Activated CD4-positive, alpha-beta memory T cell treated with anti-CD3 and anti-CD28 coated beads, Interleukin-2, amount 10 ng/mL, durations not matched to agents 7 days and 5 days (primary cell): Measurements from ENCODE around the gene FIG4. TPM values are rescaled to one million over a fixed set of nuclear protein-coding genes. Genes with fewer than 3 reads are reported as not detected.
"Not testable (repeated sequence)": the region's sequence is repeated elsewhere in the genome, so short reads cannot be mapped to it uniquely, and the experiment has no call there.

Experiments used
- CTCF ChIA-PET: fragments of 350-600 bp; sonication (Branson Sonifier 250); formaldehyde crosslinking; loops from one replicate; lab custom pipeline; 2021; ENCODE audit warnings: antibody characterized with exemption, inconsistent platforms; lab: Charles Lee
- POLR2A ChIA-PET: fragments of 350-600 bp; sonication (Branson Sonifier 250); formaldehyde crosslinking; loops from one replicate; lab custom pipeline; 2021; ENCODE audit warnings: antibody characterized with exemption; lab: Charles Lee
- DNase-seq: peaks from one replicate; pipeline ENCODE4 v3.0.0-alpha.2; 2020
- H3K27ac Mint-ChIP-seq: one replicate; pipeline ENCODE4 v1.8.0; 2021; ENCODE audit warnings: mild to moderate bottlenecking, mixed read lengths
- H3K27me3 Mint-ChIP-seq: one replicate; pipeline ENCODE4 v1.8.0; 2021; ENCODE audit warnings: mixed read lengths
- H3K36me3 Mint-ChIP-seq: one replicate; pipeline ENCODE4 v1.8.0; 2021; ENCODE audit warnings: low read depth, mixed read lengths
- H3K4me1 Mint-ChIP-seq: one replicate; pipeline ENCODE4 v1.8.0; 2021; ENCODE audit warnings: mixed read lengths
- H3K4me3 Mint-ChIP-seq: one replicate; pipeline ENCODE4 v1.8.0; 2021; ENCODE audit warnings: mild to moderate bottlenecking, mixed read lengths
- H3K9me3 Mint-ChIP-seq: one replicate; pipeline ENCODE4 v1.8.0; 2021; ENCODE audit warnings: mixed read lengths
- total RNA-seq, 2 experiments: library from RNA; stranded (reverse); gene quantifications; one replicate each; pipeline ENCODE4 v1.2.3, GENCODE V29; 2021

Gene FIG4
- total RNA-seq, 2 experiments from 2014 or later: 13.5 to 14.4 TPM

DNA sequence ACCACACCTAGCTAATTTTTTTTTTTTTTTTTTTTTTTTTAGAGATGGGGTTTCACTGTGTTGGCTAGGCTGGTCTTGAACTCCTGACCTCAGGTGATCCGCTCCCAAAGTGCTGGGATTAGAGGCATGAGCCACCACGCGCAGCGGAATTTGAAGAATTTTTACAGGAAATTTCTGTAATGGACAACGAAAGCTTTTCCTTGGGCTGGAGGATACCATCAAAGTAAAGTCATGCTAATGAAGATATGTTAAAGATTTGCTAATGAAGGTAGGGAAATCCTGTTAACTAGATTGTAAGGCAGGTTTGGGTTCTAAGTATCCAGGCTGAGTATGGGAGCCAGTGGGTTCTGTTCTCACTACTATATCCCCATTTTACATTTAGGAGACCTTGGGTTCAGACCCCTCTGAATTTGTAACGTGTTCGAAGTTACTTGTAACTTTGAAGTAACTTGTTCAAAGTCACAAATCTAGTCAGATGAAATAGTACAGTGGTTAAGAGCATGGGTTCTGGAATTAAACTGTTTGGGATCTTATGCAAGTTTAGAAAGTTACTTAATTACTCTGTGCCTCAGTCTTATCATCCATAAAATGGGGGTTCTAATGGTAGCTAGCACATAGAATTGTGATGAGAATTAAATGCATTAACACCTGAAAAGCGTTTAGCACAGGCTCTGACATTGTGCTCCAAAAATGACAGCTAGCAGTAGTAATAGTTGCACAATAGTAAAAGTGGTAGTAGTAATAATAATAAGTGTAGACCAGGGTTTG, 163.6 kb downstream of the FIG4 start:
- Mint-ChIP-seq H3K27me3 (no peaks in the 10 kb centered on the region), H3K4me1 (no peaks in the 10 kb centered on the region), H3K27ac (no peak overlapping the region), H3K36me3 (no peaks in the 10 kb centered on the region), H3K9me3 (peaks cover 4% of the 10 kb centered on the region), H3K4me3 (no peak overlapping the region)
- CTCF ChIA-PET: no interaction called here
- DNase-seq: no peak
- POLR2A ChIA-PET: no interaction called here

DNA sequence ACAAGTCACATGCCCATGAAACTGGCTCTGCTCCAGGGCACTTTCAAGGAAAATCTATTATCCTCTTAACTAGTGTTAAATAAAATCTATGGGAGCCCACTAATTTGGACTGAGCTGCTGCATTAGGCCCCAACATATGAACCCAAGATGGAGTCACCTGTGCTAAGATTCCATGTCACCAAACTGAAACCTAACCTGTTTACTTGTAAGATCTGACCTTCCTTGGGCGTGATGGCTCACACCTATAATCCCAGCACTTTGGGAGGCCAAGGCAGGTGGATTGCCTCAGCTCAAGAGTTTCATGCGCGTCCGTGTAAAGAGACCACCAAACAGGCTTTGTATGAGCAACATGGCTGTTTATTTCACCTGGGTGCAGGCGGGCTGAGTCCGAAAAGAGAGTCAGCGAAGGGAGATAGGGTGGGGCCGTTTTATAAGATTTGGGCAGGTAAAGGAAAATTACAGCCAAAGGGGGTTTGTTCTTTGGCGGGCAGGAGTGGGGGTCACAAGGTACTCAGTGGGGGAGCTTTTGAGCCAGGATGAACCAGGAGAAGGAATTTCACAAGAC, 164.5 kb downstream of the FIG4 start:
- CTCF ChIA-PET, H3K36me3 Mint-ChIP-seq, H3K27ac Mint-ChIP-seq, DNase-seq, H3K4me3 Mint-ChIP-seq, H3K9me3 Mint-ChIP-seq, H3K27me3 Mint-ChIP-seq, POLR2A ChIA-PET, H3K4me1 Mint-ChIP-seq: not testable (repeated sequence)

DNA sequence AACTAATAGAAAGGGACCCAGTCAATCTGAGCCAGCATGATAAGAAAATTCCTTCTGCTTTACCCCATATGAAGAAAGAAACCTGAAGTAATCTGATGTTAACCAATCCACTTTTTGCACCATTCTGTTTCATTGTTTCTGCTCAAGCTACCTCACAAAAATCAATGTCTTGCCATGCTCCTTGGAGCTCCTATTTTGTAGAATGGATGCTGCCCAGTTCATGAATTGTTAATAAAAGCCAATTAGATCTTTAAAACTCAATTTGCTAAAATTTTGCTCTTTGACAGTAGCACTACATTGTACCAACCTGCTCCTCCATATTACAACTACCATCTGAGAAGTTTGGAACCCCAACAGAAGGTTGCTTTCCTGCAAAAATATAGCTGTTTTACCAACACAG, 170.8 kb downstream of the FIG4 start:
- H3K27ac Mint-ChIP-seq: no peak overlapping the region
- no peak for DNase-seq
- no peaks in the 10 kb centered on the region for H3K27me3 Mint-ChIP-seq
- H3K36me3 Mint-ChIP-seq: no peaks in the 10 kb centered on the region
- CTCF ChIA-PET: interaction anchor here (1.3 kb wide), 1 partner anchor 178 kb away, joined by 3 read pairs; no protein-coding TSS in a partner anchor
- no peaks in the 10 kb centered on the region for H3K9me3 Mint-ChIP-seq
- POLR2A ChIA-PET: no interaction called here
- no peak overlapping the region for H3K4me3 Mint-ChIP-seq
- H3K4me1 Mint-ChIP-seq: no peaks in the 10 kb centered on the region

DNA sequence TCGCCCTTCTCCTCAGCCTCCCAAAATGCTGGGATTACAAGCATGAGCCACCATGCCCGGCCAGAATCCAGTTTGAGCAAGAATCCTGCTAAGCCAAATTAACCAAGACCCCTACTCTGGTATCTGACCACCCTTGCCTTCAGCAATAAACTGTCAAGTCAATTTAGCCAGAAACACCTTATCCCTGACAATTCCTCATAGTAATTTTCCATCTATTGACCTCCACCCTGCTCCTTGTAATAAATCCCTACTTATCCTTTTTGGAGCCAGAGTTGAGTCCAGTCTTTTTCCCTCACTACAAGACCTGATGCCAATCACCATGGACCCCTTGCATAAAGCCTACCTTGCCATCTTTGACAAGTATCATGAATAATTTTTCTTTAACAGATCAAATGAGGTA, 173.0 kb downstream of the FIG4 start:
- ChIA-PET CTCF (no interaction called here), POLR2A (no interaction called here)
- Mint-ChIP-seq H3K4me1 (no peaks in the 10 kb centered on the region), H3K9me3 (no peaks in the 10 kb centered on the region), H3K27me3 (no peaks in the 10 kb centered on the region), H3K36me3 (no peaks in the 10 kb centered on the region), H3K4me3 (no peak overlapping the region), H3K27ac (no peak overlapping the region)
- no peak for DNase-seq

DNA sequence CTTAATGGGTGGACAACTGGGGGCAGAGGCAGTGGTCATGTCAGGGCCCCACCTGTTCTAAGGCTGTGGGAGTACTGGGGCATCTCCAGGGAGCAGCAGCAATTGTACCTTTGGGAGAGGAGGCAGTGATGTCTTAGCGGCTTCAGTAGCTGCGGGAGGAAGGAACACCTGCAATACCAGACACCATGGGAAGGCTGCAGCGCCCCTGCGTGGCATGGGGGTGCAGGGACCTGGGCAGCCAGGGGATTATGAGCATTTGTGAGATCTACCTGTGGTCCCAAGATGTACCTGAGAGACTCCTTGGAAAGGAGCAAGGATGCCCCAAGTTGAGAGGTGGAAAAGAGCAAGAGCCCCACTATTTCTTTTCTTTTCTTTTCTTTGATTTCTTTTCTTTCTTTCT, 174.9 kb downstream of the FIG4 start:
- CTCF ChIA-PET: no interaction called here
- POLR2A ChIA-PET: no interaction called here
- Mint-ChIP-seq H3K27me3 (no peaks in the 10 kb centered on the region), H3K4me1 (no peaks in the 10 kb centered on the region), H3K36me3 (no peaks in the 10 kb centered on the region), H3K9me3 (no peaks in the 10 kb centered on the region), H3K27ac (no peak overlapping the region), H3K4me3 (no peak overlapping the region)
- DNase-seq: no peak

DNA sequence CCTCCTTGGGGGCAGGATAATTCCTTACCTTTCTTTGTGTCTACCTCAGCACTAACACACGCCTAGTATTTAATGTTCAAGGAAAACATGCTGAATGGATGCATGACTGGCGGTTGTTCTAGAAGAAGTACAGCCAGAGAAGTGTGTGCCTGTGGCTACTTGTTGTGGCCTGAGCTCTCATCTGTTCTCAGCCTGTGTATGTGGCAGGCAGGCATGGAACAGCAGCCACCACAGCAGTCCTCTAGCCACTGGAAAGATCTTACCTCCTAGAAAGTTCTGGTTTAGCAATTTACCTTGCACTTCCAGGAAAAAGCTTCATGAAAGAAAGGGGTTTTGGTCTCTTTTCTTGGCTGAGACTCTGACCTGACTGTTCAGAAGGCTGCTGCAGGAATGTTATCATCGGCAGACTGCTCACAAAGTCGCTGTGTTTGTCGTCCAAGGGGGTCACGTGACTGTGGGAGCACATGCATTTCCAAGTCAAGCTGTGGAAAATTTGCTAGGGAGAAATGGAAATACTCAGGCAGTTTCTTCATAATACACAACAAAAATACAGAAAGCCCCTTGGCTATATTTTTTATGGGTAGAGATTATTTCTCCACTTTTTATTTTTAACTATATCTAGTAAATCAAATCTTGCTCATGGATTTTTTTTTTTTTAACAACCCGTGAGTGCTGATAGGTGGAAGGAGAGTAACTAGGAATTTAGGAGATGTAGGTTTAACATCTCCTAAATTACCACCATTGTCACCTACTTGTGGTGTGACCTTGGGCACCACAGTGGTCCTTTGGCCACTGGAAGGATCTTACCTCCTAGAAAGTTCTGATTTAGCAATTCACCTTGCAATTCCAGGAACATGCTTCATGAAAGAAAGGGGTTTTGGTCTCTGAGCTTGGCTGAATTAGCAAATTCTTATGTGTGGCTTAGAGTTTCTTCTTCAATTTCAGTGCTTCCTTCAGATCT, 176.2 kb downstream of the FIG4 start:
- CTCF ChIA-PET: no interaction called here
- no peaks in the 10 kb centered on the region for H3K9me3 Mint-ChIP-seq
- H3K27ac Mint-ChIP-seq: no peak overlapping the region
- H3K4me3 Mint-ChIP-seq: no peak overlapping the region
- no peaks in the 10 kb centered on the region for H3K36me3 Mint-ChIP-seq
- H3K4me1 Mint-ChIP-seq: no peaks in the 10 kb centered on the region
- POLR2A ChIA-PET: no interaction called here
- DNase-seq: no peak
- H3K27me3 Mint-ChIP-seq: no peaks in the 10 kb centered on the region

DNA sequence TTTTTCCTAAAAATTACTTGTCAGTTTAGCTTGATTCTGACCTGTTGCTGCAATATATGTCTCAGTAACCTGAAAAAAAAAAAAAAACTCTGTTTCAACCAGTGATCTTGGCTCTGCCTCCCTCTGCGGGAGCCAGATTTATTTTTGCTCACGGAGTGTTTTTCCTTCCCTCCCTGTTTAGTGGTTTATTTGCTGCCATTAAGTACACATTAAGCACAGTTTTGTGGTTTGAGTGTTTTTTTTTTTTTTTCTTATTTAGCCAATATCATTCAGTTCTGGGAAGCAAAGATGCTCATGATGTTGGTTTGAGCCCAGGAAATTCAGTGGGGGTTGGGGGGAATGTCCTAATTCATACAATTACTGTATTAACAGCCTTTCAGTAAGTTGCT, 176.9 kb downstream of the FIG4 start:
- CTCF ChIA-PET: no interaction called here
- Mint-ChIP-seq H3K27ac (no peak overlapping the region), H3K4me3 (no peak overlapping the region), H3K36me3 (no peaks in the 10 kb centered on the region), H3K27me3 (peaks cover 3% of the 10 kb centered on the region), H3K9me3 (no peaks in the 10 kb centered on the region), H3K4me1 (no peaks in the 10 kb centered on the region)
- POLR2A ChIA-PET: no interaction called here
- no peak for DNase-seq

DNA sequence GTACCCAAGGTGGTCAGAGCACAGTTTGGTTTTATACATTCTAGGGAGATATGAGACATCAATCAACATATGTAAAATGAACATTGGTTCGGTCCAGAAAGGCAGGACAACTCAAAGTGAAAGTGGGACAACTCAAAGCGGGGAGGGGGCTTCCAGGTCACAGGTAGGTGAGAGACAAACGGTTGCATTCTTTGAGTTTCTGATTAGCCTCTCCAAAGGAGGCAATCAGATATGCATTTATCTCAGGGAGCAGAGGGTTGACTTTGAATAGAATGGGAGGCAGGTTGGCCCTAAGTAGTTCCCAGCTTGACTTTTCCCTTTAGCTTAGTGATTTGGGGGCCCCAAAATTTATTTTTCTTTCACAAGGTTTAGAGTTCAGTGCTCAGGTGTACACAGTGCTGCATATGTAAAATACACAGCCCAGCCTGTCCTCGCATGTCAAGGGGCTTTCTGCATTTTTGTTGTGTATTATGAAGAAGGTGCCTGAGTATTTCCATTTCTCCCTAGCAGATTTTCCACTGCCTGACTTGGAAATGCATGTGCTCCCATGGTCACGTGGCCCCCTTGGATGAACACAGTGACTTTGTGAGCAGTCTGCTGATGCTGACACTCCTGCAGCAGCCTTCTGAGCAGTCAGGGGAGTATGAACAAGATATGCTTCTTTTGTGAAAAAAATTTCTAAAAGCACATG, 178.4 kb downstream of the FIG4 start:
- H3K9me3 Mint-ChIP-seq, H3K27me3 Mint-ChIP-seq, H3K27ac Mint-ChIP-seq, H3K36me3 Mint-ChIP-seq, POLR2A ChIA-PET, DNase-seq, H3K4me3 Mint-ChIP-seq, H3K4me1 Mint-ChIP-seq, CTCF ChIA-PET: not testable (repeated sequence)

DNA sequence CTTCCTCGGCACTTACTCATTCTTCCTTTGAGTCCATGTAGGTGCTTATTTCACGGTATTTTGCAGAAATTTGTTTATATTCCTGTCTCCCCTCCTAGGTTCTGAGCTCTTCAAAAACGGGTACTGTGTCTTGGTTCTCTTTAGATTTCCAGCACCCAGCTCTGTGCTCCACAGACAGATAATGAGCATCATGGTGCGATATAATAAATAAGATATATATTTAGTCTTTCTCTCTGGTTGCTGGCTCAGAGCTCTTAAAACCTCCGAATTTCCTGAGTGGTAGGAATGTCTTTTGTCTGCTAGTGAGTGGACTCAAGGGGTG, 179.0 kb downstream of the FIG4 start:
- H3K4me3 Mint-ChIP-seq: no peak overlapping the region
- CTCF ChIA-PET: no interaction called here
- DNase-seq: no peak
- no peaks in the 10 kb centered on the region for H3K36me3 Mint-ChIP-seq
- peaks cover 5% of the 10 kb centered on the region for H3K27me3 Mint-ChIP-seq
- H3K27ac Mint-ChIP-seq: no peak overlapping the region
- H3K9me3 Mint-ChIP-seq: no peaks in the 10 kb centered on the region
- POLR2A ChIA-PET: no interaction called here
- no peaks in the 10 kb centered on the region for H3K4me1 Mint-ChIP-seq

DNA sequence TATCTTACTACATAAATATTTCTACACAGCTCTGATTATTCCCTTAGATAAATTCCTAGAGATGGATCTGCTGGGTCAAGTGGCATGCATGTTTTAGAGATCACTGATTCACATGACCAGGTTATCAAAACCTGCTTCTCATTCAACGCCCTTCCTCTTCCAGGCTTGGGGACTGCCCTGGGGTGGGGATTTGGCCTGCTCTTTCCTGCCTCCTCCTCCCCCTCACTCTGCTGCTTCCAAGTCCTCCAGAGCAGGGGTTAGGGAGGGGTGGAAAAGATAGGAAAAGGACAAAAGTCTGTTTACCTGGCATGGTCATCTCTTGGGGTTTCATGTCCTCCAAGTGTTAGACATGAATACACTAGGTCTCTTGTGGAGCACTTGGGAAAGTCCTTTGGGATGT, 181.5 kb downstream of the FIG4 start:
- Mint-ChIP-seq H3K4me1 (peaks cover 5% of the 10 kb centered on the region), H3K36me3 (no peaks in the 10 kb centered on the region), H3K27ac (no peak overlapping the region), H3K27me3 (peaks cover 5% of the 10 kb centered on the region), H3K4me3 (no peak overlapping the region), H3K9me3 (no peaks in the 10 kb centered on the region)
- ChIA-PET CTCF (no interaction called here), POLR2A (no interaction called here)
- no peak for DNase-seq

DNA sequence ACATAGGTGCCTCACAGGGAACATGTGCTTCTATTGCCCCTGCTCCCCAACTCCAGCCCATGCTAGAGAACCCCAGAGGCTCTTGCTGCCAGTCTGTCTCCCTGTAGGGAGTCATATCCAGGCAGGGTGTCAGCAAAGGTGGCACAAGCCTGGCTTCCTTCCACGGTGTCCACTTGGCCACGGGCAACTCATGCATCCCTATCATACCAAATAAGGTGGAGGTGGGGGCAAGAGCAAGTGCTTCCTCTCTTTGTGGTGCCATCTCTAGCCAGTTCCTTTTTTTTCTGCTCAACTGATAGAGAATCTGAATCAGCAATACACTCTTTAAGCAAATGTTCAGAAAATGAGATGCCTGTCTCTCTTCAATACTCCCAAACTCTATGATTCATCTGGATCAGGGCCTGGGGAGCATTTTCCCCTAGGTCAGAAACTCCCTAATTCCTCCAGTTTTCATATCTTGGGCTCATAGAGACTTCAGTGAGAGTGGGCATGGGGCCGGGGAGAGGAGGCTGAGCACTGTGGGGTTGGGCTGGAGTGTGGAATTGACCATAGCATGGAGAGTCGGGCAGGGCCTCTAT, 182.0 kb downstream of the FIG4 start:
- H3K9me3 Mint-ChIP-seq: no peaks in the 10 kb centered on the region
- H3K4me3 Mint-ChIP-seq: no peak overlapping the region
- H3K4me1 Mint-ChIP-seq: peaks cover 5% of the 10 kb centered on the region
- no peaks in the 10 kb centered on the region for H3K36me3 Mint-ChIP-seq
- peaks cover 5% of the 10 kb centered on the region for H3K27me3 Mint-ChIP-seq
- no peak for DNase-seq
- POLR2A ChIA-PET: no interaction called here
- CTCF ChIA-PET: no interaction called here
- no peak overlapping the region for H3K27ac Mint-ChIP-seq

DNA sequence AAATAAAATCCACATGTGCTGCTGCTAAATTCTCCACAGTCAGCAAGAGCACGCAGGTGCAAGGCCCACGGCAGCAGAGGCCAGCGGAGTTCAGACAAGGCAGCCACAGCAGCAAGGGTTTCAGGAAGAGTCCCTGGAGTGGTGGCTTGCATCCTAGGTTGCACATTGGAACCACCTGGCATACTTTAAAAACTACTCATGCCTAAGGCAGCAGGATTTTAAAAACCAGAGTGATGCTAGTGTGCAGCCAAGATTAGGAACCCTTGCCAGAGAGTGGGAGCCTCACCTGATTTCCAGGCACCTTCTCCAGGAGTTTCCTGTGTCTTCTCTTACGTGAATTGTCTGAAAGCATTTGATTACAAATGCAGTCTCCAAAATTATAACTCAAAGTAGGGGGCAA, 183.0 kb downstream of the FIG4 start:
- Mint-ChIP-seq H3K36me3 (no peaks in the 10 kb centered on the region), H3K4me1 (peaks cover 5% of the 10 kb centered on the region), H3K27me3 (peaks cover 7% of the 10 kb centered on the region), H3K27ac (no peak overlapping the region), H3K9me3 (no peaks in the 10 kb centered on the region), H3K4me3 (no peak overlapping the region)
- ChIA-PET POLR2A (no interaction called here), CTCF (no interaction called here)
- DNase-seq: no peak

DNA sequence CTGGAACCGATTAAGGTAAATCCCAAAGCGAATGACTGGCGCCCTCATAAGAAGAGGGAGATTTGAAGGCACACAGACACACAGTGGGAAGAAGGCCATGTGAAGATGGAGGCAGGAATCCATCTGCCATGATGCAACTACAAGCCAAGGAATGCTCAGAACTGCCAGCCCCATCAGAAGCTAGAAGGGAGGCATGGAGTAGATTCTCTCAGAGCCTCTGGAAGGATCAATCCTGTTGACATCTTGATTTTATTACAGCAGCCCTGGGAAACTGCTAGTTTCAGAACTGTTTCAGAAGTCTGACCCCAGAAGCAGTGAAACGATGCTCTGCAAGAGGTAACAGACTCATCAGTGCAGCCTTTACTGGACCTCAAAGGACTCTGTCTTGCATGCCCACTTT, 183.5 kb downstream of the FIG4 start:
- H3K9me3 Mint-ChIP-seq: no peaks in the 10 kb centered on the region
- no peak for DNase-seq
- H3K27ac Mint-ChIP-seq: no peak overlapping the region
- H3K36me3 Mint-ChIP-seq: no peaks in the 10 kb centered on the region
- ChIA-PET POLR2A (no interaction called here), CTCF (no interaction called here)
- peaks cover 5% of the 10 kb centered on the region for H3K4me1 Mint-ChIP-seq
- no peak overlapping the region for H3K4me3 Mint-ChIP-seq
- peaks cover 7% of the 10 kb centered on the region for H3K27me3 Mint-ChIP-seq
